Activated CD8-positive, alpha-beta T cell treated with anti-CD3 and anti-CD28 coated beads, Interleukin-2, amount 10 ng/mL, durations not matched to agents 7 days and 5 days (primary cell): ENCODE results near the gene CDCA4. TPM values are rescaled to one million over a fixed set of nuclear protein-coding genes. Genes with fewer than 3 reads are reported as not detected.

Experiments
- ATAC-seq: fragments of 150-1000 bp; cut with Tn5 transposase; one replicate; pipeline ENCODE4 v1.10.0; 2021; ENCODE audit warnings: moderate library complexity
- CTCF ChIA-PET: fragments of 350-600 bp; sonication (Branson Sonifier 250); formaldehyde crosslinking; loops from one replicate; lab custom pipeline; 2021; ENCODE audit warnings: antibody characterized with exemption; lab: Charles Lee
- POLR2A ChIA-PET: fragments of 350-600 bp; sonication (Branson Sonifier 250); formaldehyde crosslinking; loops from one replicate; lab custom pipeline; 2021; ENCODE audit warnings: antibody characterized with exemption; lab: Charles Lee
- DNase-seq: peaks from one replicate; pipeline ENCODE4 v3.0.0-alpha.2; 2020
- H3K27ac Mint-ChIP-seq: one replicate; pipeline ENCODE4 v1.8.0; 2021; ENCODE audit warnings: mild to moderate bottlenecking, mixed read lengths
- H3K27me3 Mint-ChIP-seq: one replicate; pipeline ENCODE4 v1.8.0; 2021; ENCODE audit warnings: low read depth, mixed read lengths
- H3K36me3 Mint-ChIP-seq: one replicate; pipeline ENCODE4 v1.8.0; 2021; ENCODE audit warnings: low read depth, mixed read lengths
- H3K4me1 Mint-ChIP-seq: one replicate; pipeline ENCODE4 v1.8.0; 2021; ENCODE audit warnings: low read depth, mixed read lengths
- H3K4me3 Mint-ChIP-seq: one replicate; pipeline ENCODE4 v1.8.0; 2021; ENCODE audit warnings: mild to moderate bottlenecking, mixed read lengths
- H3K9me3 Mint-ChIP-seq: one replicate; pipeline ENCODE4 v1.8.0; 2022; ENCODE audit warnings: mixed read lengths; ENCODE audit not compliant: insufficient read depth
- total RNA-seq, 2 experiments: library from RNA; stranded (reverse); gene quantifications; one replicate each; pipeline ENCODE4 v1.2.3, GENCODE V29; 2021

CDCA4 gene
- total RNA-seq, result 10 to 100 TPM; 59.9 to 62.3 TPM

- CTCF ChIA-PET, result interaction anchor here (1.0 to 3.3 kb wide), 4 partner anchors 11 to 65 kb away, joined by 5 to 36 read pairs (median 5); no protein-coding TSS in a partner anchor
- ATAC-seq (peak; percentile 90), DNase-seq (peak; percentile 97)
- Mint-ChIP-seq H3K27me3 (no peaks in the 10 kb centered on the region), H3K9me3 (no peaks in the 10 kb centered on the region), H3K36me3 (peaks cover 40% of the 10 kb centered on the region), H3K4me1 (peaks cover 65% of the 10 kb centered on the region), H3K27ac (peak within 1 kb of the TSS; percentile 91), H3K4me3 (peak within 1 kb of the TSS; percentile 93)
- POLR2A ChIA-PET, result interaction anchor here (0.6 to 2.9 kb wide), 15 partner anchors 10 to 269 kb away, joined by 3 to 15 read pairs (median 5); partner anchors contain the start of gene GPR132
Measured at GRCh38 chr14:105020815-105021655, at the start of gene CDCA4. Gene CDCA4, minus strand, starts transcription at chr14:105021083. Its CDS starts 9,154 bp downstream, at chr14:105011929.

DNA sequence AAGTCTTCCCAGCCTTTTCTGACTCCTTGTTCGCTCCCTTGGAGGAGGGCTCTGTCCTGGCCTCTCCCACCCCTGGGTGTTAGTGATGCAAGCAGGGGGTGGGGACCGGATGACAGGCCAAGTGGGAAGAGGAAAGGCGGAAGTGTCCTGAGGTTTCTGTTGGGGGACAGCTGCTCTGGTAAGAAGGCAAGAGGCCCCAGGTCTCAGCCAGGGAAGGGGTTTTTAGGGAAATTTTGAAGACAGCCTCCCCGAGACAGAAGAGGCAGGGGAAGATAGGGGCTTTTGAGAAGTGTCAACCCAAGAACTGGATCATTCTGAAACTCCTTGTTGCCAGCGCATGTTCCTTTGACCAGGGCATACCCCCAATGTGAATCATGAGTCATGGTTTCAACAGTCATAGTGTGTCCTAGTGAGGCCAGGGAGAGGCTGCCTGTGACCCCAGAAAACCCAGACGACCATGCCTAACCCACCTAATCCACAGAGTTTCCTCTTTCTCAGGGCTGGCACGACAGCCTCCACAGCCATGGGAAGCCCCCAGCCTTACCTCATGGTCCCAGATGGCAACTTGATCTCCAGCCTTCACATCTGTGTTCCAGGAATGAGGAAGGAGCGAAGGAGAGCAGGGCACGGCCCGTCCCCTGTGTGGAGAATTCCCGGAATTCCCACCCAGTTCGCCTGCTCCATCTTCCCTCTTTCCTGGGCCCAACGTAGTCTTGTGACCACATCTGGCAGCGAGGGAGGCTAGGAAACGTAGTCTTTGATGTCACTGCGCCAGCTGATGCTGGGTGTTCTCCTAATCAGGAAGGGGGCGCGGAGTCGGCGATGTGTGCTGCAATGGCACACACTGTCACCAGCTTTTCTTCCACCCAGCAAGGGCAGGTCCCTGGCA lies 49.2 kb upstream of the CDCA4 start:
- no peak for ATAC-seq
- Mint-ChIP-seq H3K27me3 (peaks cover 7% of the 10 kb centered on the region), H3K4me1 (peaks cover 62% of the 10 kb centered on the region), H3K4me3 (peak overlapping the region; percentile 22), H3K9me3 (no peaks in the 10 kb centered on the region), H3K36me3 (peaks cover 2% of the 10 kb centered on the region), H3K27ac (peak overlapping the region; percentile 76)
- POLR2A ChIA-PET, result interaction anchor here (0.8 kb wide), 1 partner anchor 50 kb away, joined by 3 read pairs; no protein-coding TSS in a partner anchor
- CTCF ChIA-PET, result interaction anchor here (1.4 to 8.6 kb wide), 3 partner anchors 9 to 18 kb away, joined by 4 to 97 read pairs (median 7); no protein-coding TSS in a partner anchor
- DNase-seq, result peak; percentile 55

DNA sequence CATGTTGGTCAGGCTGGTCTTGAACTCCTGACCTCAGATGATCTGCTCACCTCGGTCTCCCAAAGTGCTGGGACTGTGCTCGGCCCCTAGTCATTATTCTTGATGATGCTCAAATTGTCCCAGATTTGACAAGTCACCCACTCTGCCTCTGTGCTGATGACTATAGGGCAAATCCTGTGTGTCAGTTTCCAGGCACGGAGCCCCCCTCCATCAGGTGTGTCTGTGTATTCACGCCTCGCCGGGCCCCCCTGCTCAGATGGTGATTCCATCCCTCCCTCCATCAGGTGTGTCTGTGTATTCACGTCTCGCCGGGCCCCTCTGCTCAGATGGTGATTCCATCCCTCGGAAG lies 48.6 kb upstream of the CDCA4 start:
- ATAC-seq, result no peak
- POLR2A ChIA-PET, result no interaction called here
- CTCF ChIA-PET, result no interaction called here

GRCh38 chr14:105068818-105069217 lies 47.9 kb upstream of the CDCA4 start:
- POLR2A ChIA-PET, result no interaction called here
- H3K27me3 Mint-ChIP-seq, result peaks cover 7% of the 10 kb centered on the region
- H3K27ac Mint-ChIP-seq, result no peak overlapping the region
- H3K36me3 Mint-ChIP-seq, result peaks cover 11% of the 10 kb centered on the region
- H3K9me3 Mint-ChIP-seq, result no peaks in the 10 kb centered on the region
- no peak for DNase-seq
- H3K4me1 Mint-ChIP-seq, result peaks cover 66% of the 10 kb centered on the region
- no peak for ATAC-seq
- H3K4me3 Mint-ChIP-seq, result no peak overlapping the region
- CTCF ChIA-PET, result no interaction called here

More for the DNA sequence above, 48.6 kb upstream of the CDCA4 start:
- peak overlapping the region; percentile 22 for H3K4me3 Mint-ChIP-seq
- peak overlapping the region; percentile 76 for H3K27ac Mint-ChIP-seq
- H3K36me3 Mint-ChIP-seq, result peaks cover 8% of the 10 kb centered on the region
- peaks cover 62% of the 10 kb centered on the region for H3K4me1 Mint-ChIP-seq
- H3K9me3 Mint-ChIP-seq, result no peaks in the 10 kb centered on the region
- no peak for DNase-seq
- H3K27me3 Mint-ChIP-seq, result peaks cover 7% of the 10 kb centered on the region

DNA sequence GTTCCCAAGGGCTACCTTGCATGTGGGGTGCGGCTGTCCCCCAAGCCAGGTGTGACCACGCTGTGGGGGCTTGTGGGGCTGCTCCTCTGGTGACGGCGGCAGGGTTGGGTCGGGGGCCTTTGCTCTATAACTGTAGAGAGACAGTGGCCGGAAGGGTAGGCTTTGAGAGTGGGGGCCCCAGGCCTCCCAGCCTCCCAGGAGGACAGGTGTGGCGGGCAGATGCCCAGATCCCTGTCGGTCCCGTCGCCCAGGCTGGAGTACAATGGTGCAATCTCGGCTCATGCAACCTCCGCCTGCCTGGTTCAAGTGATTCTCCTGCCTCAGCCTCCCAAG lies 47.1 kb upstream of the CDCA4 start:
- no peak overlapping the region for H3K27ac Mint-ChIP-seq
- H3K27me3 Mint-ChIP-seq, result peaks cover 7% of the 10 kb centered on the region
- H3K4me3 Mint-ChIP-seq, result no peak overlapping the region
- H3K4me1 Mint-ChIP-seq, result peaks cover 73% of the 10 kb centered on the region
- no peaks in the 10 kb centered on the region for H3K9me3 Mint-ChIP-seq
- ATAC-seq, result no peak
- POLR2A ChIA-PET, result interaction anchor here (1.2 kb wide), 1 partner anchor 14 kb away, joined by 4 read pairs; no protein-coding TSS in a partner anchor
- no peak for DNase-seq
- CTCF ChIA-PET, result interaction anchor here (0.5 to 12.2 kb wide), 6 partner anchors 9 to 24 kb away, joined by 3 to 134 read pairs (median 4); no protein-coding TSS in a partner anchor
- peaks cover 14% of the 10 kb centered on the region for H3K36me3 Mint-ChIP-seq

- peaks cover 16% of the 10 kb centered on the region for H3K36me3 Mint-ChIP-seq
- DNase-seq (peak; percentile 60), ATAC-seq (no peak)
- H3K27ac Mint-ChIP-seq, result peak overlapping the region; percentile 94
- peaks cover 74% of the 10 kb centered on the region for H3K4me1 Mint-ChIP-seq
- H3K9me3 Mint-ChIP-seq, result no peaks in the 10 kb centered on the region
- POLR2A ChIA-PET, result interaction anchor here (1.2 to 3.4 kb wide), 2 partner anchors 8 to 15 kb away, joined by 4 to 66 read pairs; no protein-coding TSS in a partner anchor
- CTCF ChIA-PET, result interaction anchor here (0.5 to 12.2 kb wide), 6 partner anchors 8 to 23 kb away, joined by 3 to 134 read pairs (median 4); no protein-coding TSS in a partner anchor
- H3K4me3 Mint-ChIP-seq, result peak overlapping the region; percentile 38
- peaks cover 4% of the 10 kb centered on the region for H3K27me3 Mint-ChIP-seq
Measured at GRCh38 chr14:105067140-105067968, 46.5 kb upstream of the CDCA4 start.

- H3K4me1 Mint-ChIP-seq, result peaks cover 76% of the 10 kb centered on the region
Measured at GRCh38 chr14:105066240-105067071, 45.6 kb upstream of the CDCA4 start.

GRCh38 chr14:105065280-105066228 lies 44.7 kb upstream of the CDCA4 start, which contains the start of gene GPR132:
Gene GPR132, minus strand, starts transcription at chr14:105065430. Its CDS starts 10,010 bp downstream, at chr14:105055420.
- POLR2A ChIA-PET, result interaction anchor here (0.6 to 3.4 kb wide), 12 partner anchors 10 to 463 kb away, joined by 3 to 66 read pairs (median 4); partner anchors contain the start of genes BRF1 and CDCA4
- CTCF ChIA-PET, result interaction anchor here (0.9 to 12.2 kb wide), 8 partner anchors 9 to 286 kb away, joined by 3 to 134 read pairs (median 6); no protein-coding TSS in a partner anchor

More at GRCh38 chr14:105066240-105067071, 45.6 kb upstream of the CDCA4 start:
- DNase-seq (no peak), ATAC-seq (no peak)
- ChIA-PET CTCF (interaction anchor here (1.1 to 12.2 kb wide), 6 partner anchors 7 to 91 kb away, joined by 3 to 134 read pairs (median 6); no protein-coding TSS in a partner anchor), POLR2A (interaction anchor here (1.1 to 3.4 kb wide), 5 partner anchors 9 to 234 kb away, joined by 6 to 66 read pairs (median 15); partner anchors contain the start of genes BRF1 and CDCA4)
- Mint-ChIP-seq H3K9me3 (no peaks in the 10 kb centered on the region), H3K27ac (peak overlapping the region; percentile 94), H3K4me3 (peak overlapping the region; percentile 88), H3K36me3 (peaks cover 24% of the 10 kb centered on the region), H3K27me3 (no peaks in the 10 kb centered on the region)

DNA sequence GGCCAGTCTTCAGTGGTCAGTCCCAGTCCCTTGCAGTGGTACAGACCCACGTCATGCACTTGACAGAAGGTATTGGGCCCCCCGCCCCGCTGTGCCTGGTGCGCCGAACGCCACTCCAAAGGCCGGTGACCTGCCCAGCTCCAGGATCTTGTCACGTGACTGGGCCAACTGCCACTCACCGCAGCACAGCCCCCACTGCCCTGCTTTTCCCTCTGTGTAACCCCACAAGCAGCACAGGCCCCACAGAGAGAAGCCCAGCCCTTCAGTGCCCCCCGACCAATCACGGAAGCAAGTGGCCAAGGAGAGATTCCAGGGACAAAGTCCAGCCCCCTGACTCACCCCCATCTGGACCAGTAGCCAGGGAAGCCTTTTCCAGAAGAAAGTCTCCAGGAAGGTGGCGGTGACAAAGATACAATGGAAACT lies 43.8 kb upstream of the CDCA4 start:
- Mint-ChIP-seq H3K4me1 (peaks cover 74% of the 10 kb centered on the region), H3K36me3 (peaks cover 28% of the 10 kb centered on the region), H3K9me3 (no peaks in the 10 kb centered on the region), H3K4me3 (peak overlapping the region; percentile 88), H3K27me3 (no peaks in the 10 kb centered on the region), H3K27ac (peak overlapping the region; percentile 94)
- ChIA-PET POLR2A (interaction anchor here (0.6 to 3.4 kb wide), 8 partner anchors 11 to 463 kb away, joined by 3 to 66 read pairs (median 4); partner anchors contain the start of gene BRF1), CTCF (interaction anchor here (0.9 to 12.2 kb wide), 6 partner anchors 8 to 287 kb away, joined by 3 to 134 read pairs (median 6); no protein-coding TSS in a partner anchor)
- ATAC-seq (peak; percentile 1), DNase-seq (peak; percentile 62)

More at GRCh38 chr14:105065280-105066228, 44.7 kb upstream of the CDCA4 start, which contains the start of gene GPR132:
- no peaks in the 10 kb centered on the region for H3K27me3 Mint-ChIP-seq
- no peaks in the 10 kb centered on the region for H3K9me3 Mint-ChIP-seq
- peak within 1 kb of the TSS; percentile 94 for H3K27ac Mint-ChIP-seq
- peak; percentile 86 for ATAC-seq
- peaks cover 26% of the 10 kb centered on the region for H3K36me3 Mint-ChIP-seq
- peak; percentile 97 for DNase-seq
- peak within 1 kb of the TSS; percentile 88 for H3K4me3 Mint-ChIP-seq
- H3K4me1 Mint-ChIP-seq, result peaks cover 74% of the 10 kb centered on the region
